NT2/D1 (cell line): ENCODE measurements around the gene AVP.

Experiments used
- DNase-seq: peaks from one replicate; pipeline ENCODE4 v3.0.0-alpha.2; 2011; ENCODE audit warnings: low read depth, low spot score
- H3K27me3 ChIP-seq: 2 replicates; pipeline ENCODE4 v1.6.0; 2011; ENCODE audit warnings: mild to moderate bottlenecking; ENCODE audit not compliant: insufficient read length, insufficient read depth
- H3K36me3 ChIP-seq: 2 replicates; pipeline ENCODE4 v1.6.1; 2011; ENCODE audit warnings: mild to moderate bottlenecking, low read length, mixed read lengths; ENCODE audit not compliant: insufficient read depth, insufficient read length
- H3K4me1 ChIP-seq: 2 replicates; pipeline ENCODE4 v1.5.1; 2011; ENCODE audit not compliant: insufficient read depth, insufficient read length
- H3K4me3 ChIP-seq: 2 replicates; pipeline ENCODE4 v1.5.1; 2011; ENCODE audit warnings: low read depth; ENCODE audit not compliant: insufficient read length
- H3K9ac ChIP-seq: 2 replicates; pipeline ENCODE4 v1.6.0; 2011; ENCODE audit warnings: low read depth; ENCODE audit not compliant: insufficient read length
- H3K9me3 ChIP-seq: 2 replicates; pipeline ENCODE4 v1.5.1; 2011; ENCODE audit warnings: mild to moderate bottlenecking, low read length; ENCODE audit not compliant: insufficient read depth
- SUZ12 ChIP-seq: IDR thresholded peaks from 2 replicates; pipeline ENCODE4 v1.6.1; 2011; ENCODE audit not compliant: insufficient read length, insufficient read depth; ENCODE audit errors: extremely low read depth
- YY1 ChIP-seq: IDR thresholded peaks from 2 replicates; pipeline ENCODE4 v1.6.1; 2011; ENCODE audit not compliant: insufficient read length, insufficient read depth
- ZNF274 ChIP-seq: IDR thresholded peaks from 2 replicates; pipeline ENCODE4 v1.6.1; 2011; ENCODE audit warnings: mild to moderate bottlenecking, low read depth, low read length

The AVP gene

GRCh38 chr20:3105256-3106137 lies 21.0 kb upstream of the AVP start:
- DNase-seq = no peak
- no peak for TF ChIP-seq YY1
- TF ChIP-seq SUZ12 = no peak
- TF ChIP-seq ZNF274 = no peak
- Histone ChIP-seq H3K27me3 (no peaks in the 10 kb centered on the region), H3K4me1 (peaks cover 14% of the 10 kb centered on the region), H3K4me3 (no peak overlapping the region), H3K9ac (no peak overlapping the region), H3K36me3 (peaks cover 3% of the 10 kb centered on the region), H3K9me3 (no peaks in the 10 kb centered on the region)

DNA sequence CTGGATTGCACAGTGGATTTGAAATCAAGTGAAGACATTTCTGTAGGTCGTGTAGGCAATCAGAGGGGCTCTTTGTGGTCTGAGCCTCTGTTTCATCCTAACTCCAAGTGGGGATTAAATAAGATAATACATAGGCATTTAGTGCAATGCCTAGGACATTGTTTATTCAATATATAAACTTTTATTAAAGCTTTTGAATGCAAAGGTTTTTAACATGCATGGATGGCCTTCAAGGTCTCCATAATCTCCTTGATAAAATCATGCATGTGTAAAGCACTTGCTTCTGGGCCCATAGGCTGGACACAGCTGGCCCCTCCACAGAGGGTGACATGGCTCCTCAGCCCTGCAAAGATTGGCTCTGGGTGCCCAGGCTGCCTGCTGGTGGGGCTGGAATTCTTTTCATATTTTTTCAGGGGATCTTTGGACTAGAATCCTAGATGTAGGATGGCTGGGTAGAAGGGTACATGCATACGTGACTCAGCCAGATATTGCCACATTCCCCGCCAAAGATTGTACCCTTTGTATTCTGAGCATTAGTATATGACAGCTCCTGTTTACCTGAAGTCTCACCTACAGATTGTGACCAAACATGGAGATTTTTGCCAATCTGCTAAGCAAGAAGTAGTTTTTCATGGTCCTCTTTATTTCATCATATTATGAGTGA lies 19.0 kb upstream of the AVP start:
- Histone ChIP-seq H3K4me3 (no peak overlapping the region), H3K9me3 (no peaks in the 10 kb centered on the region), H3K9ac (no peak overlapping the region), H3K27me3 (no peaks in the 10 kb centered on the region), H3K4me1 (peaks cover 11% of the 10 kb centered on the region), H3K36me3 (no peaks in the 10 kb centered on the region)
- TF ChIP-seq ZNF274 = no peak
- DNase-seq = no peak

- TF ChIP-seq YY1 = no peak
- no peak for TF ChIP-seq ZNF274
- TF ChIP-seq SUZ12 = no peak
- Histone ChIP-seq H3K27me3 (no peaks in the 10 kb centered on the region), H3K9ac (no peak overlapping the region), H3K4me1 (peaks cover 11% of the 10 kb centered on the region), H3K9me3 (no peaks in the 10 kb centered on the region), H3K36me3 (no peaks in the 10 kb centered on the region), H3K4me3 (no peak overlapping the region)
- no peak for DNase-seq
Measured at GRCh38 chr20:3102575-3103368, 18.2 kb upstream of the AVP start.

DNA sequence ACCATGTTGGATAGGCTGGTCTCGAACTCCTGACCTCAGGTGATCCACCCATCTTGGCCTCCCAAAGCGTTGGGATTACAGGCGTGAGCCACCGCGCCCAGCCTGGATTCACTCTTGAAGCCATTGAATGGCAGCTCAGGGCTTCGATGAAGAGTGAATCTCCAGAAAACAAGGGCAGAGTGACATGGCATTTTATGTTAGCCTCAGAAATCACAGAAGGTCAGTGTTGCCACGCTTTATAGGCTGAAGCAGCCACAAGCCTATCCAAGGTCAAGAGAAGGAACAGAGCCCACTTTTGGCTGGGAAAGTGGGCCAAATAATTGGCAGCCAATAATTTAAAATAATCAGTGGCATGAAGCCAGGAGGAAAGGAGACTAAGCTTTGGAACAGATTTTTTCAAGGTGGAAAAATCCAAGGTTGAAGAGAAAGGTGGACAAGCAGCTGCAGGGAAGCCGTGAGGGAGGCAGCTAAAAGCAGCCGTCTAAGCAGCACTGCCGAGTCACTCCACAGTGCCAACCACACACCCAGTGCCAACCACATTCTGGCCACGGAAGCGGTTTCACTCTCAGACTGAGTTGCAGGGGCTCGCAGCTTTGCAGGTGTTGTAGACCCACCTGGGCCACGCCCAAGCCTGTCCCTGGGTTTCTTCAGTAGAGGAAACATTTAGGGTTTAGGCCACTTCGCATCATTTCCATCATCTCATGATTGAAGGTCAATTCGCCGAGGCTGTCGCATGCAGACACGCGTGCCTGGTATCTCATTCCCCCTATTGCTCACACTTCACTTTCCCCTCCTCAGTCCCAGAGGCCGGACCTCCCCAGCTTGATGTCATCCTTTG lies 17.4 kb upstream of the AVP start:
- H3K27me3 ChIP-seq = no peaks in the 10 kb centered on the region
- H3K9me3 ChIP-seq = no peaks in the 10 kb centered on the region
- TF ChIP-seq YY1 = no peak
- TF ChIP-seq SUZ12 = no peak
- no peak for TF ChIP-seq ZNF274
- no peaks in the 10 kb centered on the region for H3K36me3 ChIP-seq
- DNase-seq = no peak
- H3K4me1 ChIP-seq = peaks cover 7% of the 10 kb centered on the region
- H3K9ac ChIP-seq = no peak overlapping the region
- H3K4me3 ChIP-seq = no peak overlapping the region

DNA sequence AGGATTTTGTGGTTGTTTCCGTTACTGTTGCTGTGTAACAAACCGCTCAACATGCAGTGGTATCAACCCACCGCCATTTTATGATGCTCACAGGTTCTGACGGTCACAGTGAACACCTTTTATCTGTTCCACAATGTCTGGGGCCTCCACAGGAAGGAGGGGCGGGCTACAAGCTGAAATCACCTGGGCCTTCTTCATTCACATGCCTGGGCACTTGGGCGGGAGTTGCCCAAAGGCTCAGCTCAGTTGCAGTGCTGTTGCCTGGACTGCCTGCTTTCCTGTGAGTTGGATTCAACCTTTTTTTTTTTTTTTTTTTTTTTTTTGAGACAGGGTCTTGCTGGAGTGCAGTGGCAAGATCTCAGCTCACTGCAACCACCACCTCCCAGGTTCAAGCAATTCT lies 16.7 kb upstream of the AVP start:
- H3K9ac ChIP-seq = no peak overlapping the region
- no peaks in the 10 kb centered on the region for H3K27me3 ChIP-seq
- no peak overlapping the region for H3K4me3 ChIP-seq
- DNase-seq = no peak
- H3K36me3 ChIP-seq = no peaks in the 10 kb centered on the region
- no peaks in the 10 kb centered on the region for H3K9me3 ChIP-seq
- TF ChIP-seq ZNF274 = no peak
- TF ChIP-seq YY1 = no peak
- TF ChIP-seq SUZ12 = no peak
- H3K4me1 ChIP-seq = no peaks in the 10 kb centered on the region

DNA sequence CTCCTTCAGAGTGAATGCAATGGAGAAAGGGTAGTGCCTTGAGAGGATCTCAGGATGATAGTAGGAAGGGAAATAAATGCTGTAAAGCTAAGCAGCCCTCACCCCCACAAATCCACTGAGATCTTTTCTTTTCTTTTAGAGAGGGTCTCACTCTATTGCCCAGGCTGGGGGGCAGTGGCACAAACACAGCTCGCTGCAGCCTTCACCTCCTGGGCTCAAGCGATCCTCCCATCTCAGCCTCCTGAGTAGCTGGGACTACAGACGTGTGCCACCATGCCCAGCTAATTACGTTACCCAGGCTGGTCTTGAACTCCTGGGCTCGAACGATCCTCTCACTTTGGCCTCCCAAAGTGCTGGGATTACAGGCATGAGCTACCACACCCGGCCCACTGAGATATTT lies 16.0 kb upstream of the AVP start:
- no peak overlapping the region for H3K9ac ChIP-seq
- DNase-seq = no peak
- H3K4me3 ChIP-seq = no peak overlapping the region
- no peaks in the 10 kb centered on the region for H3K9me3 ChIP-seq
- no peaks in the 10 kb centered on the region for H3K36me3 ChIP-seq
- TF ChIP-seq YY1 (no peak), ZNF274 (no peak), SUZ12 (no peak)
- no peaks in the 10 kb centered on the region for H3K27me3 ChIP-seq
- H3K4me1 ChIP-seq = no peaks in the 10 kb centered on the region
